Colonic mucosa (tissue), 4 donors: ENCODE measurements around the gene TP53BP2. TPM values are rescaled to one million over a fixed set of nuclear protein-coding genes. Genes with fewer than 3 reads are reported as not detected.

ENCODE experiments used
- DNase-seq: peaks from one replicate; pipeline ENCODE4 v3.0.0-alpha.2; 2020
- H3K27ac ChIP-seq: fragments of 200-600 bp; one replicate; pipeline ENCODE4 v1.8.0; 2021
- H3K27me3 ChIP-seq: fragments of 200-600 bp; one replicate; pipeline ENCODE4 v1.8.0; 2021
- H3K36me3 ChIP-seq: fragments of 200-600 bp; one replicate; pipeline ENCODE4 v1.8.0; 2021
- H3K4me1 ChIP-seq: fragments of 200-600 bp; one replicate; pipeline ENCODE4 v1.8.0; 2021; ENCODE audit warnings: mild to moderate bottlenecking
- H3K4me3 ChIP-seq: fragments of 200-600 bp; one replicate; pipeline ENCODE4 v1.8.0; 2021
- H3K9ac ChIP-seq, 2 donors: one replicate each; pipeline ENCODE4 v1.7.0; 2013; ENCODE audit warnings: control low read depth in 2 of 2, low read depth in 2 of 2, low read length in 2 of 2
- H3K9me3 ChIP-seq: fragments of 200-600 bp; one replicate; pipeline ENCODE4 v1.8.0; 2021
- CTCF ChIP-seq: fragments of 200-600 bp; IDR thresholded peaks from one replicate; pipeline ENCODE4 v1.8.0; 2022; ENCODE audit warnings: antibody characterized with exemption, mild to moderate bottlenecking
- intact Hi-C: fragments of 100-400 bp; cut with DNase I; formaldehyde crosslinking; loops from one replicate; pipeline ENCODE4 v1.14.1; 2022
- total RNA-seq, 2 donors: library from RNA; stranded (reverse); fragmentation: NEBNext Ultra II Directional in 1 of 2; extraction: Animal tissue kit (Norgen Biotek cat#: 25700) in 1 of 2; gene quantifications; one replicate each; pipeline ENCODE4 v1.2.1, GENCODE V29; 2021
- donor health status: healthy.
- donor health status: DM: no; HTN: no; CAD: no.
- donor health status: DM: no; HTN: no; CAD: no.

The TP53BP2 gene
- total RNA-seq, 2 donors from 2014 or later = 28.8 to 39.6 TPM

GRCh38 chr1:223748773-223749733 lies 96.7 kb downstream of the TP53BP2 start:
- Histone ChIP-seq H3K9ac (peak overlapping the region; percentile 23 to 53), H3K27ac (peak overlapping the region; percentile 3), H3K4me3 (peak overlapping the region; percentile 10), H3K9me3 (no peaks in the 10 kb centered on the region), H3K27me3 (no peaks in the 10 kb centered on the region), H3K4me1 (no peaks in the 10 kb centered on the region), H3K36me3 (peaks cover 22% of the 10 kb centered on the region)
- TF ChIP-seq CTCF = peak; percentile 91
- intact Hi-C loops = loop anchor here (1.0 to 2.0 kb wide), 2 partner anchors 38 to 51 kb away; no protein-coding TSS in a partner anchor
- DNase-seq = peak; percentile 66

- TF ChIP-seq CTCF = no peak
- Histone ChIP-seq H3K4me3 (peak overlapping the region; percentile 10), H3K9me3 (no peaks in the 10 kb centered on the region), H3K4me1 (no peaks in the 10 kb centered on the region), H3K27ac (peak overlapping the region; percentile 3), H3K9ac (peak overlapping the region; percentile 23 to 53), H3K27me3 (no peaks in the 10 kb centered on the region), H3K36me3 (peaks cover 20% of the 10 kb centered on the region)
- no peak for DNase-seq
- intact Hi-C loops = loop anchor here (2.0 kb wide), 1 partner anchor 38 kb away; no protein-coding TSS in a partner anchor
These were observed 97.4 kb downstream of the TP53BP2 start for GRCh38 chr1:223748405-223748772.

- H3K4me3 ChIP-seq = peak overlapping the region; percentile 10
- H3K4me1 ChIP-seq = no peaks in the 10 kb centered on the region
- H3K27me3 ChIP-seq = no peaks in the 10 kb centered on the region
- peaks cover 15% of the 10 kb centered on the region for H3K36me3 ChIP-seq
- intact Hi-C loops = loop anchor here (2.0 kb wide), 1 partner anchor 37 kb away; no protein-coding TSS in a partner anchor
- no peaks in the 10 kb centered on the region for H3K9me3 ChIP-seq
- DNase-seq = peak; percentile 67
- TF ChIP-seq CTCF = no peak
- no peak overlapping the region for H3K9ac ChIP-seq
- peak overlapping the region; percentile 3 for H3K27ac ChIP-seq
These were observed 97.9 kb downstream of the TP53BP2 start for GRCh38 chr1:223747838-223748335.

GRCh38 chr1:223745731-223746130 lies 100.0 kb downstream of the TP53BP2 start:
- H3K36me3 ChIP-seq = no peaks in the 10 kb centered on the region
- no peak overlapping the region for H3K9ac ChIP-seq
- TF ChIP-seq CTCF = no peak
- no peak overlapping the region for H3K4me3 ChIP-seq
- no peaks in the 10 kb centered on the region for H3K9me3 ChIP-seq
- H3K27me3 ChIP-seq = no peaks in the 10 kb centered on the region
- intact Hi-C loops = no loop called here
- DNase-seq = no peak
- H3K4me1 ChIP-seq = no peaks in the 10 kb centered on the region
- H3K27ac ChIP-seq = no peak overlapping the region

GRCh38 chr1:223742856-223743517 lies 102.8 kb downstream of the TP53BP2 start:
- DNase-seq = no peak
- H3K4me3 ChIP-seq = no peak overlapping the region
- H3K9me3 ChIP-seq = no peaks in the 10 kb centered on the region
- no peaks in the 10 kb centered on the region for H3K27me3 ChIP-seq
- H3K9ac ChIP-seq = no peak overlapping the region
- no peak overlapping the region for H3K27ac ChIP-seq
- intact Hi-C loops = no loop called here
- no peaks in the 10 kb centered on the region for H3K36me3 ChIP-seq
- no peak for TF ChIP-seq CTCF
- H3K4me1 ChIP-seq = peaks cover 11% of the 10 kb centered on the region
